Ovary (tissue), 3 donors: ENCODE measurements around the gene CLDN22.

ENCODE experiments used
- POLR2A ChIP-seq: fragments of 450-650 bp; IDR thresholded peaks from one replicate; pipeline ENCODE4 v1.6.1; 2017; ENCODE audit warnings: antibody characterized with exemption, mild to moderate bottlenecking, moderate library complexity
- TF ChIP-seq, protein P1 (sequence below), 3 donors: fragments of 450-650 bp in 2 of 3; fragments of 200-600 bp in 1 of 3; IDR thresholded peaks; one replicate each; pipeline versions ENCODE4 v1.5.1 to v1.8.0; 2016 to 2022; ENCODE audit warnings: antibody characterized with exemption in 3 of 3, mild to moderate bottlenecking in 1 of 3
- donor health status: DM: no; HTN: no; CAD: no.

DNA sequence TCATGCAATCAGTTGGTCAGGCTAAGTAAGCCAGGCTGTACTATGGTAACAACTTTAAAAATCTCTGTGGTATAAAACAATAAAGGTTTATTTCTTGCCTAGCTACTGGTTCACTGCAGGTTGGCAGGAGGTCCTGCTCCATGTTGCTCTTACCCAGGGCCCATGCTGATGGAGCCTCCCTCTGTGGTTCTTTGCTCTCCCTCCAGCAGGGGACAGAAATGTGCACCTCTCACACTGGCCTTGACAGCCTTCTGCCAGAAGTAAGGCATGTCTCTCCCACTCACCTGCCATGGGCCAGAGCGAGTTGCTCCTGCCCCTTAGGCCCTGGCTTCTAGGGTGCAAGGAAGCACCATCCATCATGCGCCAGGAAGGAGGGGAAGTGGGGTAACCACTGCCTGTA, 31.1 kb downstream of the CLDN22 start:
- TF ChIP-seq, protein P1, sequence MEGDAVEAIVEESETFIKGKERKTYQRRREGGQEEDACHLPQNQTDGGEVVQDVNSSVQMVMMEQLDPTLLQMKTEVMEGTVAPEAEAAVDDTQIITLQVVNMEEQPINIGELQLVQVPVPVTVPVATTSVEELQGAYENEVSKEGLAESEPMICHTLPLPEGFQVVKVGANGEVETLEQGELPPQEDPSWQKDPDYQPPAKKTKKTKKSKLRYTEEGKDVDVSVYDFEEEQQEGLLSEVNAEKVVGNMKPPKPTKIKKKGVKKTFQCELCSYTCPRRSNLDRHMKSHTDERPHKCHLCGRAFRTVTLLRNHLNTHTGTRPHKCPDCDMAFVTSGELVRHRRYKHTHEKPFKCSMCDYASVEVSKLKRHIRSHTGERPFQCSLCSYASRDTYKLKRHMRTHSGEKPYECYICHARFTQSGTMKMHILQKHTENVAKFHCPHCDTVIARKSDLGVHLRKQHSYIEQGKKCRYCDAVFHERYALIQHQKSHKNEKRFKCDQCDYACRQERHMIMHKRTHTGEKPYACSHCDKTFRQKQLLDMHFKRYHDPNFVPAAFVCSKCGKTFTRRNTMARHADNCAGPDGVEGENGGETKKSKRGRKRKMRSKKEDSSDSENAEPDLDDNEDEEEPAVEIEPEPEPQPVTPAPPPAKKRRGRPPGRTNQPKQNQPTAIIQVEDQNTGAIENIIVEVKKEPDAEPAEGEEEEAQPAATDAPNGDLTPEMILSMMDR (IDR thresholded peaks at IDR 0.05), result no peak
- no peak for TF ChIP-seq POLR2A
